Epithelial cell of esophagus (primary cell): ENCODE results near the gene PDZD11.

Experiments
- DNase-seq: peaks from one replicate; pipeline ENCODE4 v3.0.0; 2010; ENCODE audit warnings: low read depth
- H3K4me3 ChIP-seq: 2 replicates; pipeline ENCODE4 v1.5.1; 2011; ENCODE audit warnings: mild to moderate bottlenecking, low read length, control low read depth
- CTCF ChIP-seq: IDR thresholded peaks from 2 replicates; pipeline ENCODE4 v1.5.1; 2011; ENCODE audit warnings: low read depth, mild to moderate bottlenecking, low read length, control low read depth, inconsistent platforms; ENCODE audit not compliant: insufficient read depth; ENCODE audit errors: missing control alignments

The PDZD11 gene

GRCh38 chrX:70322784-70323183, 33.1 kb upstream of the PDZD11 start:
- no peak for DNase-seq

GRCh38 chrX:70313503-70313902, 23.8 kb upstream of the PDZD11 start:
- no peak overlapping the region for H3K4me3 ChIP-seq
- DNase-seq, result no peak
- TF ChIP-seq CTCF, result no peak

More at GRCh38 chrX:70322784-70323183, 33.1 kb upstream of the PDZD11 start:
- TF ChIP-seq CTCF, result no peak
- H3K4me3 ChIP-seq, result no peak overlapping the region

- no peak overlapping the region for H3K4me3 ChIP-seq
- TF ChIP-seq CTCF, result no peak
- no peak for DNase-seq
These were observed 12.0 kb upstream of the PDZD11 start for GRCh38 chrX:70301716-70302115.

- peak; percentile 61 for DNase-seq
- H3K4me3 ChIP-seq, result no peak overlapping the region
- TF ChIP-seq CTCF, result no peak
These were observed 3.9 kb upstream of the PDZD11 start for GRCh38 chrX:70293621-70294020.

GRCh38 chrX:70292788-70293187, 3.1 kb upstream of the PDZD11 start:
- TF ChIP-seq CTCF, result no peak
- no peak overlapping the region for H3K4me3 ChIP-seq
- DNase-seq, result no peak

DNA sequence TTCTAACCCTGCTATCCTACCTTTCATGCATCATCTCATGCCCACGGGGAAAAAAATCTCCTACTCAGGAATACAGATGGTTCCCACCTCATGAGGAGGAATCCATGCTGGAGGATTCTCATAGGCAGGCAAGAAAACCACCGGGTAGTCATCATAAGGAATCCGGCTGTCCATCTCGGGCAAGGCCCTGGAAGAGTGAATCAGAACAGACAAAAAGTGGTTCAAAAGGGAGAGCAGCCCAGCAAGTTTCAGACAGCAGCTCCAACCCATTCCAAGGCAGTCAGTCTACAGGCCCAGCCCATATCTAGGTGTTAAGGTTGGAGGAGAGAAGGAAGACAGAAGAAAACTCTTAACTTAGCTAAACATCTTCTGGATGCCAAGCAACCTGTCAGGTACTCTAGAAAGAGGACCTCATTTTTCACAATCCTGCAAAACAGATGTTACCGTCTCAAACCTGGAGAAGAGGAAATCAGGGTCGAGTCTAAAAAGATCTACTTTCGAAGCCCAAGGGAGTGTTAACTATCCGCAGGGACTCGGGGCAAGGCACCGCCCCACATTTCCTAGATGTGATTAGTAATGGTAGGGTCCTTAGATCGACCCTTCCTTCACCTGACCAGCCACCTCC, 447 bp downstream of the PDZD11 start:
- peak; percentile 31 for DNase-seq
- no peak for TF ChIP-seq CTCF
- H3K4me3 ChIP-seq, result peak overlapping the region; percentile 77

DNA sequence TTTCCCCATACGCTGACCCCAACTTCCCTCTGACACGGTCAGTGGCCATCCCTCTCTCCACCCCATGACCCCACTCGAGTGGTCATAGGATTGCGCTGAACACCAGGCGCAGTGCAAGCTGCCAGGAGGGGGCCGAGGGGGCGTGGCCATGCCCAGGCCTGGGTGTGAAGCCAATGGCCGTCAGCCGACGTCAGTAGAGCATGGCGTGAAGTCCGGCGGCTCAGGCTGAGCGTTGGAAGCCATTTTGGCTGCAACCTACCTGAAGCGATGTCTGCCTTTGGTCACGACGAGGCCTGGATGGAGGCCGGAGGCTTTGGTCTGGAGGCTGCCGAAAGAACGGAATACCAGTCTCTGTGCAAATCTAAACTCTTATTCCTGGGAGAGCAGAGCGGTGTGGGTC, 7.8 kb downstream of the PDZD11 start, which contains the start of gene RAB41:
Gene RAB41 (plus strand): TSS at position 222 of the 400 bp plus-strand sequence. CDS start 46 bp downstream, at position 268.
- no peak for TF ChIP-seq CTCF
- DNase-seq, result no peak
- H3K4me3 ChIP-seq, result no peak within 1 kb of the TSS
